HG02852 (cell line): ENCODE data around the gene BATF.
A peak's percentile ranks its signal among the peaks of the same experiment; 100 is the strongest.
"Not testable (repeated sequence)": the region's sequence is repeated elsewhere in the genome, so short reads cannot be mapped to it uniquely, and the experiment has no call there.

Experiments
- ATAC-seq: cut with Tn5 transposase; IDR thresholded peaks from one replicate; pipeline ENCODE4 v1.9.1; 2021; ENCODE audit warnings: mild to moderate bottlenecking, moderate library complexity; ENCODE audit not compliant: unreplicated experiment

Gene BATF

GRCh38 chr14:75522224-75522982 is at the start of gene BATF:
Gene BATF, plus strand, starts transcription at chr14:75522469. Its CDS starts 214 bp downstream, at chr14:75522683.
- ATAC-seq = peak; percentile 65

GRCh38 chr14:75474127-75474526 is 48.1 kb upstream of the BATF start:
- not testable (repeated sequence) for ATAC-seq

- ATAC-seq = no peak
These were observed 45.8 kb upstream of the BATF start for GRCh38 chr14:75476274-75476995.

- no peak for ATAC-seq
These were observed 44.4 kb upstream of the BATF start for GRCh38 chr14:75477881-75478280.

GRCh38 chr14:75479770-75480600 is 42.3 kb upstream of the BATF start:
- ATAC-seq = peak; percentile 76

- ATAC-seq = no peak
These were observed 39.9 kb upstream of the BATF start for GRCh38 chr14:75482366-75482765.

GRCh38 chr14:75484711-75485429 is 37.4 kb upstream of the BATF start:
- no peak for ATAC-seq

- ATAC-seq = no peak
These were observed 36.0 kb upstream of the BATF start for GRCh38 chr14:75486318-75486717.

GRCh38 chr14:75487155-75487671 is 35.1 kb upstream of the BATF start:
- ATAC-seq = peak; percentile 66

GRCh38 chr14:75489480-75489837 is 32.8 kb upstream of the BATF start:
- no peak for ATAC-seq

- no peak for ATAC-seq
These were observed 30.8 kb upstream of the BATF start for GRCh38 chr14:75491376-75491978.

GRCh38 chr14:75492832-75493591 is 29.3 kb upstream of the BATF start:
- ATAC-seq = no peak

- ATAC-seq = no peak
These were observed 28.6 kb upstream of the BATF start for GRCh38 chr14:75493592-75494087.

GRCh38 chr14:75494896-75495295 is 27.4 kb upstream of the BATF start:
- no peak for ATAC-seq

GRCh38 chr14:75495399-75495798 is 26.9 kb upstream of the BATF start:
- no peak for ATAC-seq

- ATAC-seq = no peak
These were observed 26.4 kb upstream of the BATF start for GRCh38 chr14:75495882-75496281.

- ATAC-seq = no peak
These were observed 25.5 kb upstream of the BATF start for GRCh38 chr14:75496755-75497154.

GRCh38 chr14:75497191-75497590 is 25.1 kb upstream of the BATF start:
- ATAC-seq = peak; percentile 59

- ATAC-seq = peak; percentile 10
These were observed 24.6 kb upstream of the BATF start for GRCh38 chr14:75497701-75498100.
